Astrocyte of the spinal cord (primary cell): ENCODE measurements around the gene ABCA3.

Source experiments
- DNase-seq: peaks from one replicate; pipeline ENCODE4 v3.0.0; 2011; ENCODE audit warnings: low read depth, low spot score
- H3K4me3 ChIP-seq: 2 replicates; pipeline ENCODE4 v1.5.1; 2011; ENCODE audit warnings: low read depth, mild to moderate bottlenecking, low read length, moderate library complexity
- in situ Hi-C: cut with HindIII; loops from 2 replicates; pipeline ENCODE4 v1.10.0; 2017; ENCODE audit warnings: low sequenced_read_pairs
- TF ChIP-seq, protein P1 (sequence below): IDR thresholded peaks from 2 replicates; pipeline ENCODE4 v1.5.1; 2012; ENCODE audit warnings: low read depth, mild to moderate bottlenecking, low read length, inconsistent platforms

The ABCA3 gene

GRCh38 chr16:2329532-2329931 is 11.0 kb downstream of the ABCA3 start:
- TF ChIP-seq, protein P1, sequence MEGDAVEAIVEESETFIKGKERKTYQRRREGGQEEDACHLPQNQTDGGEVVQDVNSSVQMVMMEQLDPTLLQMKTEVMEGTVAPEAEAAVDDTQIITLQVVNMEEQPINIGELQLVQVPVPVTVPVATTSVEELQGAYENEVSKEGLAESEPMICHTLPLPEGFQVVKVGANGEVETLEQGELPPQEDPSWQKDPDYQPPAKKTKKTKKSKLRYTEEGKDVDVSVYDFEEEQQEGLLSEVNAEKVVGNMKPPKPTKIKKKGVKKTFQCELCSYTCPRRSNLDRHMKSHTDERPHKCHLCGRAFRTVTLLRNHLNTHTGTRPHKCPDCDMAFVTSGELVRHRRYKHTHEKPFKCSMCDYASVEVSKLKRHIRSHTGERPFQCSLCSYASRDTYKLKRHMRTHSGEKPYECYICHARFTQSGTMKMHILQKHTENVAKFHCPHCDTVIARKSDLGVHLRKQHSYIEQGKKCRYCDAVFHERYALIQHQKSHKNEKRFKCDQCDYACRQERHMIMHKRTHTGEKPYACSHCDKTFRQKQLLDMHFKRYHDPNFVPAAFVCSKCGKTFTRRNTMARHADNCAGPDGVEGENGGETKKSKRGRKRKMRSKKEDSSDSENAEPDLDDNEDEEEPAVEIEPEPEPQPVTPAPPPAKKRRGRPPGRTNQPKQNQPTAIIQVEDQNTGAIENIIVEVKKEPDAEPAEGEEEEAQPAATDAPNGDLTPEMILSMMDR: no peak
- DNase-seq: no peak
- H3K4me3 ChIP-seq: no peak overlapping the region
- in situ Hi-C loops: no loop called here

GRCh38 chr16:2328428-2328827 is 12.1 kb downstream of the ABCA3 start:
- TF ChIP-seq, protein P1: no peak
- in situ Hi-C loops: no loop called here
- no peak for DNase-seq
- H3K4me3 ChIP-seq: no peak overlapping the region

DNA sequence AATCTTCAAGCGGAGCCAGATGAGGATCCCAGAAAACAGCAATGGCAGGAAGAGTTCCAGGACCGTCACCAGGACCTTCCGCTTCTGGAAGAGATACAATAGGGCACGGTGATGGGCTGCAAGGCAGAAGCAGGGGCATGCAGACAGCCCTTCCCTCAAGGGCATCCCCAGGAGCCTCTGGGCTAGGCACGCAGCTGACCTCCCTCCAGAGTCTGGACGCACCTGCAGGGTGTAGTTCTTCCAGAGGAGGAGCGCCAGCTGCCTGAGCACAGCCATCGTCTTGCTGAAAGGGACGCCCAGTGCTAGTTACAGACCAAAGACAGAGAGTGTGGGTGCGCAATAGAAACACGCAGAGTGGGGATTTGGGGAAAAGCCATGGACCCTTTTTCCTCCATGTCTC is 14.3 kb downstream of the ABCA3 start:
- DNase-seq: no peak
- H3K4me3 ChIP-seq: no peak overlapping the region
- in situ Hi-C loops: no loop called here
- TF ChIP-seq, protein P1: no peak

DNA sequence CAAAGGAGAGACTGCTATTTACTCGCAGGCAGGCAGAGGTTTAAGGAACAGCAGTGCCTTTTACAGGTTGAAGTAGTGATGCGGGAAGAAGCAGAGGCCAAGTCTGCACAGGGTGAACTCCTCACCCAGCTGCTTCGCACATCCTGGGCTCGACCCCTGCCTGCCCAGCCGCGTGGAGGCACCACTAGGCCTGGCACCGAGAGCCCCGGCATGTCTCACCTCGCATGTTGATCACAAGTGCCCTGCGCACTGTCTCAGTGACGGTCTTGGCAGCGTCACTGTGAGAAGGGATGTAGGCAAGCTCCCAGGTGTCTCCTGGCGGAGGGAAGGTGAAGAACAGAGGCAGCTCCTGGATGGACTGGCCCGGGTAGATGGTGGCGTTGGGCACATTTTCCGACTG is 14.7 kb downstream of the ABCA3 start:
- in situ Hi-C loops: no loop called here
- no peak for DNase-seq
- TF ChIP-seq, protein P1: no peak
- H3K4me3 ChIP-seq: no peak overlapping the region

GRCh38 chr16:2325181-2325580 is 15.3 kb downstream of the ABCA3 start:
- H3K4me3 ChIP-seq: no peak overlapping the region
- in situ Hi-C loops: no loop called here
- TF ChIP-seq, protein P1: no peak
- no peak for DNase-seq

DNA sequence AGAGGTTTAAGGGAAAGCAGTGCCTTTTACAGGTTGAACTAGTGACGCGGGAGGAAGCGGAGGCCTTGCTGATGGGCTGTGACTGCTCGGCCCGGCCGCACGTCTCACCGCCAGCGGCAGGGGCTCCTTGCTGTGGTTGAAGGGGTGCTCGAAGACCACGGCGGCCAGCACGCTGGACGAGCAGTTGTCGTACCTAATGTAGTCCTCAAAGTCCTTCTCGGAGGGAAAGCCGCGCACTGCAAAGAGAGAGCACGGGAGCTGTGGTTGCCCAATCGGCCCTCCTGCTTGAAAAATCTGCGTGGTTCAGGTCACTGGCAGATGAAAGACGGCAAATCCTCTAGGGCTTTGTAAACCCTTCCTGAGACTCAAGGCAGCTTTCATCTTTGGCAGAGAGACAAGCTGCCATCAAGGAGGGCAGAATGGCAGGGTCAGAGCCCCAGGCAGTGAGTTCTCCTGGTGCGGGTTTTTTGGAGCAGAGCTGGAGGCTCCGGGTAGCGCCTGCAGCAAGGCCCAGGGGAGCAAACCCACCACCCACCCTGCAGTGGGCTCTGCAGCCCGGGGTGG is 16.1 kb downstream of the ABCA3 start:
- in situ Hi-C loops: no loop called here
- no peak overlapping the region for H3K4me3 ChIP-seq
- TF ChIP-seq, protein P1: no peak
- no peak for DNase-seq

GRCh38 chr16:2323701-2324100 is 16.8 kb downstream of the ABCA3 start:
- H3K4me3 ChIP-seq: no peak overlapping the region
- in situ Hi-C loops: no loop called here
- DNase-seq: no peak
- TF ChIP-seq, protein P1: no peak
